HL-60/S4 treated with retinoic acid at 250 ng/mL for 4 days and 3 days (cell line): ENCODE measurements around the gene CYP4F11.
"Not testable (repeated sequence)": the region's sequence is repeated elsewhere in the genome, so short reads cannot be mapped to it uniquely, and the experiment has no call there.

Source experiments
- in situ Hi-C: fragments of 300-500 bp; cut with MboI; formaldehyde crosslinking; loops from 2 replicates; pipeline ENCODE4 v1.7.0; 2022; ENCODE audit warnings: low sequenced_read_pairs

CYP4F11 gene

GRCh38 chr19:15934332-15935078 lies at the start of gene CYP4F11:
TSS of gene CYP4F11 (minus strand) at chr19:15934529. CDS start at chr19:15934408, 121 bp downstream.
- in situ Hi-C loops = no loop called here

GRCh38 chr19:15979293-15979692 lies 45.0 kb upstream of the CYP4F11 start:
- in situ Hi-C loops = no loop called here

- in situ Hi-C loops = no loop called here
Measured at GRCh38 chr19:15977690-15978089, 43.4 kb upstream of the CYP4F11 start.

GRCh38 chr19:15976836-15977689 lies 42.7 kb upstream of the CYP4F11 start:
- in situ Hi-C loops = no loop called here

- in situ Hi-C loops = no loop called here
Measured at GRCh38 chr19:15974856-15975255, 40.5 kb upstream of the CYP4F11 start.

GRCh38 chr19:15972043-15972442 lies 37.7 kb upstream of the CYP4F11 start:
- in situ Hi-C loops = not testable (repeated sequence)

- in situ Hi-C loops = no loop called here
Measured at GRCh38 chr19:15971224-15971780, 37.0 kb upstream of the CYP4F11 start.

- in situ Hi-C loops = no loop called here
Measured at GRCh38 chr19:15964231-15964630, 29.9 kb upstream of the CYP4F11 start.

- in situ Hi-C loops = no loop called here
Measured at GRCh38 chr19:15962319-15962718, 28.0 kb upstream of the CYP4F11 start.

GRCh38 chr19:15954820-15955219 lies 20.5 kb upstream of the CYP4F11 start:
- in situ Hi-C loops = no loop called here

- in situ Hi-C loops = no loop called here
Measured at GRCh38 chr19:15948223-15949058, 14.1 kb upstream of the CYP4F11 start, which contains the start of gene OR10H4. TSS of gene OR10H4 (plus strand) at chr19:15949008. CDS start at chr19:15949008, 0 bp downstream.

GRCh38 chr19:15945301-15945700 lies 11.0 kb upstream of the CYP4F11 start:
- in situ Hi-C loops = no loop called here

- in situ Hi-C loops = no loop called here
Measured at GRCh38 chr19:15944401-15944800, 10.1 kb upstream of the CYP4F11 start.

- in situ Hi-C loops = no loop called here
Measured at GRCh38 chr19:15937771-15938170, 3.4 kb upstream of the CYP4F11 start.

- in situ Hi-C loops = no loop called here
Measured at GRCh38 chr19:15936950-15937349, 2.6 kb upstream of the CYP4F11 start.

- in situ Hi-C loops = no loop called here
Measured at GRCh38 chr19:15936173-15936572, 1.8 kb upstream of the CYP4F11 start.

GRCh38 chr19:15935167-15935702 lies 906 bp upstream of the CYP4F11 start:
- in situ Hi-C loops = no loop called here

GRCh38 chr19:15933761-15934331 lies 483 bp downstream of the CYP4F11 start:
- in situ Hi-C loops = not testable (repeated sequence)

GRCh38 chr19:15928321-15928720 lies 6.0 kb downstream of the CYP4F11 start:
- in situ Hi-C loops = no loop called here

- in situ Hi-C loops = no loop called here
Measured at GRCh38 chr19:15926484-15926883, 7.8 kb downstream of the CYP4F11 start.
